Esophagus (tissue), 2 donors: Measurements from ENCODE around the gene SNAI1. TPM values are rescaled to one million over a fixed set of nuclear protein-coding genes. Genes with fewer than 3 reads are reported as not detected.
"Not testable (repeated sequence)": the region's sequence is repeated elsewhere in the genome, so short reads cannot be mapped to it uniquely, and the experiment has no call there.

Experiments used
- H3K27ac ChIP-seq, 2 donors: one replicate each; pipeline ENCODE4 v1.5.1; 2013; ENCODE audit warnings: low read depth in 2 of 2, mild to moderate bottlenecking in 2 of 2, inconsistent platforms in 1 of 2, low read length in 1 of 2, moderate library complexity in 1 of 2
- H3K27me3 ChIP-seq, 2 donors: one replicate each; pipeline ENCODE4 v1.6.1; 2013; ENCODE audit warnings: low read length in 2 of 2, control low read depth in 1 of 2, mild to moderate bottlenecking in 1 of 2; ENCODE audit not compliant: insufficient read depth in 2 of 2, control insufficient read depth in 1 of 2
- H3K36me3 ChIP-seq, 2 donors: one replicate each; pipeline ENCODE4 v1.6.1; 2013; ENCODE audit warnings: low read length in 1 of 2; ENCODE audit not compliant: control insufficient read depth in 2 of 2, insufficient read depth in 2 of 2
- H3K4me1 ChIP-seq, 2 donors: one replicate each; pipeline ENCODE4 v1.6.1; 2013; ENCODE audit warnings: low read length in 1 of 2; ENCODE audit not compliant: control insufficient read depth in 2 of 2, insufficient read depth in 2 of 2
- H3K4me3 ChIP-seq, 2 donors: one replicate each; pipeline ENCODE4 v1.5.1; 2013; ENCODE audit warnings: low read length in 2 of 2, mild to moderate bottlenecking in 2 of 2, low read depth in 1 of 2, moderate library complexity in 1 of 2
- H3K9me3 ChIP-seq, 2 donors: one replicate each; pipeline ENCODE4 v1.6.1; 2013; ENCODE audit warnings: mild to moderate bottlenecking in 2 of 2, low read depth in 1 of 2, low read length in 1 of 2, moderate library complexity in 1 of 2; ENCODE audit not compliant: control insufficient read depth in 2 of 2, insufficient read depth in 1 of 2
- WGBS, 2 donors: extraction: QIAGEN DNeasy Blood & Tissue Kit; methylation state at CpG; one replicate each; pipeline ENCODE4 v1.1.7; 2013; 5-methylcytosine and 5-hydroxymethylcytosine counted together
- polyA plus RNA-seq, 2 donors: library from polyadenylated mRNA; stranded (reverse); fragments of 200-250 nt; gene quantifications; one replicate each; pipeline ENCODE4 v1.2.3, GENCODE V29; 2013
- donor health status: healthy with polysubstance abuse.
- donor health status: Bipolar disorder and iron deficiency.

The SNAI1 gene
- polyA plus RNA-seq, 2 donors, result 0.86 to 1.2 TPM

DNA sequence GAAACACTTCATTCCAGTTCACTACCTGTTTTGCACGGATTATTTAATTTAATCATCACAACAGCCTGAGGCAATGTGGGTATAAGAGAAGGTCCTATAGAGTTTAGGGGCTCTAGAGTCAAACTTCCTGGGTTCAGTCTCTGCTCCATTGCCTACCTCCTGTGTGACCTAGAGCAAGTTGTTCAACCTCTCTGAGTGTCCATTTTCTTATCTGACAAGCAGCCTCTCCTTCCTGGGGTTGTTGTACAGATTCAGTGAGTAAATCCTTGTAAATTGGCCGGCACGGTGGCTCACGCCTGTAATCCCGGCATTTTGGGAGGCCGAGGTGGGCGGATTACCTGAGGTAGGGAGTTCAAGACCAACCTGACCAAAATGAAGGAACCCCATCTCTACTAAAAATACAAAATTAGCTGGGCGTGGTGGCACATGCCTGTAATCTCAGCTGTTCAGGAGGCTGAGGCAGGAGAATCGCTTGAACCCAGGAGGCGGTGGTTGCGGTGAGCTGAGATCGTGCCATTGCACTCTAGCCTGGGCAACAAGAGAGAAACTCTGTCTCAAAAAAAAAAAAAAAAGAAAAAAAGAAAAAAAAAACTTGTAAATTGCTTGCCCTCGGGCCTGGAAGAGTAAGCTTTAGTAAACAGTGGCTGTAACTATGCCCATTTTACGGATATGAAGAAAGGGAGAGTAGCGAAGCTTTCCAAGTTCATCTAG, 15.9 kb downstream of the SNAI1 start:
- H3K4me3 ChIP-seq, result not testable (repeated sequence)
- WGBS, 2 donors, result 79 to 82% methylated on average over 15 of the region's 15 CpGs

DNA sequence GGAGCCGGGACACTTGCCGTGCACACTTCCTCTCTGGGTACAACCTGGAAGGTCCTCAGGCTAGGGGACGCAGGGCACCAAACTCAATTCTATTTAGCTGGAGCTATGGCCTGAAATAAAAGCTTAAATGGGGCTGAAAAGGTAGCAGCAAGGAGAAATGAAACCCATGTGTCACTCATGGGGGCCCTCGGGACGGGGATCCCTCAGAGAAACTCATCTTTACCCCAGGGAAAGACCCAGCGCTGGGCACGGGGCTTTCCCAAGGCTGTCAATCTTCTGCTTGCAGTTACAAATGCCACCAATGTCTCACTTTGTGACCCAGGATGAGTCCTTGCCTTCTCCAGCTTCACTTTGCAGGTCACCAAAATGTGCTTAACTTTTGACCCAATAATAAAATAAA, 16.5 kb downstream of the SNAI1 start:
- H3K27ac ChIP-seq, result no peak overlapping the region
- WGBS, 2 donors, result 57 to 58% methylated on average over 7 of the region's 7 CpGs
- no peaks in the 10 kb centered on the region for H3K4me1 ChIP-seq
- H3K4me3 ChIP-seq, result no peak overlapping the region
- H3K27me3 ChIP-seq, result no peaks in the 10 kb centered on the region
- no peaks in the 10 kb centered on the region for H3K9me3 ChIP-seq
- H3K36me3 ChIP-seq, result no peaks in the 10 kb centered on the region

More for the DNA sequence above, 15.9 kb downstream of the SNAI1 start:
- H3K27ac ChIP-seq, H3K36me3 ChIP-seq, H3K4me1 ChIP-seq, H3K27me3 ChIP-seq, H3K9me3 ChIP-seq: not testable (repeated sequence)

DNA sequence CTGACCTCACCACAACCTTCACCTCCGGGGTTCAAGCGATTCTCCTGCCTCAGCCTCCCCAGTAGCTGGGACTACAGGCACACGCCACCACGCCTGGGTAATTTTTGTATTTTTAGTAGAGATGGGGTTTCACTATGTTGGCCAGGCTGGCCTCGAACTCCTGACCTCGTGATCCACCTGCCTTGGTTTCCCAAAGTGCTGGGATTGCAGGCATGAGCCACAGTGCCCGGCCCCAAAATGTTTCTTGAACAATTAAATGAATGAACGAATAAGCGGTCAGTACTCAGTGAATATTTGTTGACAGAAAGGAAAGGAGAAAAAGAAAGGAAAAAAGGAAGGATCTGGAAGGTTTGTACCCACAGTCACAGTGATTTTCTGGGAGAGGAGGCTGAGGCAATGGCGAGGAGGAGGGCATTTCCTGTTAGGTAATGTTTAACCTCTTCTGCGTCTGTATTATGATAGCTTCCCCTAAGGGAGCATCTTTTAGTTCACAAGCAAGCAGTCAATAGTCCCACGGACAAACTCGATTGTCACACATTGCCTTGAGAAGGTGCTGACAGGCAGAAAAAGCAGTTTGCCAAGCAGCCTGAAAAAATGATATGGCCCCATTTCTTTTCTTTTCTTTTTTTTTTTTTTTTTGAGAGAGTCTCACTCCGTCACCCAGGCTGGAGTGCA, 17.9 kb downstream of the SNAI1 start:
- not testable (repeated sequence) for H3K4me1 ChIP-seq, H3K4me3 ChIP-seq, H3K27ac ChIP-seq, H3K27me3 ChIP-seq, H3K9me3 ChIP-seq, H3K36me3 ChIP-seq
- 76 to 80% methylated on average over 14 of the region's 14 CpGs for WGBS, 2 donors

DNA sequence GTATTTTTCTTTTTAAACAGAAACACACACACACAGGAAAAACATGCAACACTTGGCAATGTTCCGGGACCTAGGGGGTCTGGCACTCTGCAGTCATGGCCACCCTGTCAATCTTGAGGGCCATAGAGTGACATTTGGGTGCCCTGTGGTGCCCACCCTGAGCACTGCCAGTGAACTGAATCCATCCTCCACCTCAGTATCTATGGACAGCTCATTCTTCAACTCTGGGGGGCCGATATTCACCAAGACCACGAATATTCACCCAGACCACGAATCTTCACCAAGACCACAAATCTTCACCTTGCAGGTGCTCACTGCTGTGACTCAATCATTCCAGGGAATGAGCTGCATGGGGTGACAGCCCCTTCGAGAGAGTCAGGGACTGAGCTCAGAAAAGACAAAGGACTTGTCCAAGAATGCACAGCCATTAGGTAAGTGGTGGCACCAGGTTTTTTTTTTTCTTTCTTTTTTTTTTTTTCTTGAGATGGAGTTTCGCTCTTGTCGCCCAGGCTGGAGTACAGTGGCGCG, 19.1 kb downstream of the SNAI1 start:
- no peaks in the 10 kb centered on the region for H3K36me3 ChIP-seq
- no peaks in the 10 kb centered on the region for H3K4me1 ChIP-seq
- H3K27ac ChIP-seq, result no peak overlapping the region
- no peaks in the 10 kb centered on the region for H3K27me3 ChIP-seq
- H3K4me3 ChIP-seq, result no peak overlapping the region
- 82 to 86% methylated on average over 9 of the region's 9 CpGs for whole genome bisulfite sequencing, 2 donors
- H3K9me3 ChIP-seq, result no peaks in the 10 kb centered on the region

DNA sequence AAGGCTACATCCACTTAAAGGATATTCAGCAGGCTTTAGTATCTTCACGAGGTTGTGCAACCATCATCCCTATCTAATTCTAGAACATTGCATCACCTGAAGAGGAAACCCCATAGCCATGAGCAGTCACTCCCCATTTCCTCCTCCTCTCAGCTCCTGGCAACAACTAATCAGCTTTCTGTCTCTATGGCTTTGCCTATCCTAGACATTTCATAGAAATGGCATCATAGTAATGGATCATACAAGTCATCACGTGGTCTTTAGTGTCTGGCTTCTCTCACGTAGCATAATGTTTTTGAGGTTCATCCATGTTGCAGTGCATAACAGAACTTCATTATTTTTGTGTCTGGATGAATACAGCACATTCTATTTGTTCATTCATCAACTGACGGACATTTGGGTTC, 20.5 kb downstream of the SNAI1 start:
- H3K4me3 ChIP-seq, result no peak overlapping the region
- H3K9me3 ChIP-seq, result no peaks in the 10 kb centered on the region
- H3K36me3 ChIP-seq, result no peaks in the 10 kb centered on the region
- no peaks in the 10 kb centered on the region for H3K27me3 ChIP-seq
- no peaks in the 10 kb centered on the region for H3K4me1 ChIP-seq
- 66 to 67% methylated on average over 4 of the region's 4 CpGs for WGBS, 2 donors
- H3K27ac ChIP-seq, result no peak overlapping the region

DNA sequence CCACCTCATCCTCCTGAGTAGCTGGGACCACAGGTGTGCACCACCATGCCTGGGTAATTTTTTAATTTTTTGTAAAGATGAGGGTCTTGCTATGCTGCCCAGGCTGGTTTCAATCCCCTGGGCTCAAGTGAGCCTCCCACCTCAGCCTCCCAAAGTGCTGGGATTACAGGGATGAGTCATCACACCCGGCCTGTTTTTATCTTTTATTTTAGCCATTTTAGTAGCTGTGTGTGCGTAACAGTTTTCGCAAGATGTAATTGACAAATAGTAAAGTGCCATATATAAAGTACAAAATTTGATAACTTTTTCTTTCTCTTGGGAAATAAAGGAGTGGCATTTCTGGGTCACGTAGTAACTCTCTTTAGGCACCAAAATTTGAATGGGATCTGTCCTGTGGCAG, 21.4 kb downstream of the SNAI1 start:
- H3K4me1 ChIP-seq, result no peaks in the 10 kb centered on the region
- 80 to 84% methylated on average over 4 of the region's 4 CpGs for WGBS, 2 donors
- H3K4me3 ChIP-seq, result no peak overlapping the region
- H3K9me3 ChIP-seq, result no peaks in the 10 kb centered on the region
- no peak overlapping the region for H3K27ac ChIP-seq
- H3K27me3 ChIP-seq, result no peaks in the 10 kb centered on the region
- no peaks in the 10 kb centered on the region for H3K36me3 ChIP-seq

DNA sequence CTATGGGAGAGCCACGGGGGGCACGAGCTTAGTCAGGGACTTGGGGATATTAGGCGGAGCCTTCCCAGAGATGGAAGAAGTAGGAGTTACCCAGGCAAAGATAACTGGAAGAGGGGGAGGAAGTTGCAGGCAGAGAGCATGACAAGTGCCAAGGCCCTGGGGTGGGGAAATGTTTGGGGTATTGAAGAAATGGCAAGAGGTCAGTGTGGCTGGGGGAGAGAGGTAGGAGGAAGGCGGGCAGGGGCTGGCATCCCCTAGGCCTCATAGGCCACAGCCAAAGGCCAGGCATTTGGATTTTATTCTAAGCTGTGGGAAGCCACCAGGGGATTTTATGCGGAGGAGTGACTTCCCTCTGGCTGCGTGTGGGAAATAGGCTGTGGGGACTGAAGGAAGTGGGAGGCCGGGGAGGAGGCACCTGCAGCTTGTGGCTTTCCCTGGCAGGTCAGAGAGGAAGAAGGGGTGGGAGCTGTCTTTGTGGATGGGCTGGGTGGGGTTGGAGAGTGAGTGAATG, 22.7 kb downstream of the SNAI1 start:
- Histone ChIP-seq H3K4me3 (no peak overlapping the region), H3K36me3 (no peaks in the 10 kb centered on the region), H3K27me3 (no peaks in the 10 kb centered on the region), H3K27ac (no peak overlapping the region), H3K9me3 (no peaks in the 10 kb centered on the region), H3K4me1 (peaks cover 3 to 7% of the 10 kb centered on the region in 2 donors)
- 60 to 70% methylated on average over 7 of the region's 7 CpGs for WGBS, 2 donors

DNA sequence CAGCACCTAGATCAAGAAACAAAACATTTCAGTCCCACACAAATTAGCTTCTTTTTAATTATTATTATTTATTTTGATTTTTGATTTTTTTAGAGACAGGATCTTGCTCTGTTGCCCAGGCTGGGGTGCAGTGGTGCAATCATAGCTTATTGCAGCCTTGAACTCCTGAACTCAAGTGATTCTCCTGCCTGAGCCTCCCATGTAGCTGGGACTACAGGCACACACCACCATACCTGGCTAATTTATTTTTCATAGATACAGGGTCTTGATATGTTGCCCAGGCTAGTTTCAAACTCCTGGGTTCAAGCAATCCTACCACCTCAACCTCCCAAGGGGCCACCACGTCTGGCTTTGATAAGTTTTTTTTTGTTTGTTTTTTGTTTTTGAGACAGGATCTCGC, 24.6 kb downstream of the SNAI1 start:
- Histone ChIP-seq H3K27ac (no peak overlapping the region), H3K4me1 (peaks cover 3 to 7% of the 10 kb centered on the region in 2 donors), H3K9me3 (no peaks in the 10 kb centered on the region), H3K36me3 (no peaks in the 10 kb centered on the region), H3K27me3 (no peaks in the 10 kb centered on the region), H3K4me3 (no peak overlapping the region)
- WGBS, 2 donors, result 86 to 93% methylated on average over 2 of the region's 2 CpGs

DNA sequence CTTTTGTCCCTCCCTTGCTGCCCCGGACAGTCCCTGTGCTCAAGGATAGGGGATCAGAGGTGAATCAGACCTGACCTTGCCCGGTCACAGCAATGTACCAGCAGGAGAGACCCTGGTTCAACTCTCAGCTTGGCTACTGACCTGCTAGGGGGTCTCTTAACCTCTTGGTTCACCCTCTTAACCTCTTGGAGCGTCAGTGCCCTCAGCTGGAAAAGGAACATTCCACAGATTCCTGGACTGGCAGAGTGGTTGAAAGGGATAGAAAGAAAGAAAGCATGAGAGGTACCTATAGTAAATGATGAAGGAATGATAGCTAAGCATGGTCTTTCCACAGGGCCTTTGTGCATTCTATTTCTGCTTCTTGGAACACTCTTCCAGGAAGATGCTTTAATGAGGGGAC, 25.2 kb downstream of the SNAI1 start:
- peaks cover 3 to 7% of the 10 kb centered on the region in 2 donors for H3K4me1 ChIP-seq
- H3K36me3 ChIP-seq, result no peaks in the 10 kb centered on the region
- H3K27me3 ChIP-seq, result no peaks in the 10 kb centered on the region
- WGBS, 2 donors, result 83 to 86% methylated on average over 3 of the region's 3 CpGs
- H3K4me3 ChIP-seq, result no peak overlapping the region
- no peaks in the 10 kb centered on the region for H3K9me3 ChIP-seq
- H3K27ac ChIP-seq, result no peak overlapping the region
